Endometrial microvascular endothelial cells (primary cell): Measurements from ENCODE around the gene CP. TPM values are rescaled to one million over a fixed set of nuclear protein-coding genes. Genes with fewer than 3 reads are reported as not detected.
"Not testable (repeated sequence)": the region's sequence is repeated elsewhere in the genome, so short reads cannot be mapped to it uniquely, and the experiment has no call there.

ENCODE experiments used
- in situ Hi-C: cut with HindIII; loops from 2 replicates; pipeline ENCODE4 v1.10.0; 2017; ENCODE audit warnings: low sequenced_read_pairs, low pct_unique_long_range_greater_than_20kb; ENCODE audit errors: inconsistent ontology term
- total RNA-seq: library from RNA; depleted of rRNA; stranded (reverse); fragments of >200 nt; gene quantifications from one replicate; pipeline ENCODE4 v1.2.3, GENCODE V29; 2015; ENCODE audit errors: inconsistent ontology term

Gene CP
- total RNA-seq, 1 donor from 2014 or later, result not detected

DNA sequence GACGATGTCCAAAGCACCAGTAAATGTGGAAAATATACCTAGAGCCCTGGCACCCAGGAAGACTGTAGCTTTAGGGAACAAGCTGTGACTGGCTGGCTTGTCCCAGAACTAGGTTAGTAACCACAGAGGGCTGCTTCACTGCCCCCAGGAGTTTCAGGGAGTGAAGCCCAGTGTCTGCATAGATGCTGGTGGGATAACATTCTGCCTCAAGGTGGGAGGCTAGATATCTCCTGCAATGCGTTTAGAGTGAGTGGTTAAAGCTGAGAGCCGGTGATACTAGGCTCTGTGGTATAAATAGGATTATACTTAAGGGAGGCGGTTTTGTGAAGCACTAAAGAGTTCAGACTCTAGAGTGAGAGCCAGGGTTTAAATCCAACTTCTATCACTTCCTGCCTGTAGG lies 11.7 kb upstream of the CP start:
- in situ Hi-C loops, result no loop called here

GRCh38 chr3:149231871-149232270 lies 10.2 kb upstream of the CP start:
- in situ Hi-C loops, result no loop called here

GRCh38 chr3:149227591-149228268 lies 6.1 kb upstream of the CP start:
- in situ Hi-C loops, result no loop called here

- in situ Hi-C loops, result no loop called here
These were observed 5.1 kb upstream of the CP start for GRCh38 chr3:149226776-149227175.

DNA sequence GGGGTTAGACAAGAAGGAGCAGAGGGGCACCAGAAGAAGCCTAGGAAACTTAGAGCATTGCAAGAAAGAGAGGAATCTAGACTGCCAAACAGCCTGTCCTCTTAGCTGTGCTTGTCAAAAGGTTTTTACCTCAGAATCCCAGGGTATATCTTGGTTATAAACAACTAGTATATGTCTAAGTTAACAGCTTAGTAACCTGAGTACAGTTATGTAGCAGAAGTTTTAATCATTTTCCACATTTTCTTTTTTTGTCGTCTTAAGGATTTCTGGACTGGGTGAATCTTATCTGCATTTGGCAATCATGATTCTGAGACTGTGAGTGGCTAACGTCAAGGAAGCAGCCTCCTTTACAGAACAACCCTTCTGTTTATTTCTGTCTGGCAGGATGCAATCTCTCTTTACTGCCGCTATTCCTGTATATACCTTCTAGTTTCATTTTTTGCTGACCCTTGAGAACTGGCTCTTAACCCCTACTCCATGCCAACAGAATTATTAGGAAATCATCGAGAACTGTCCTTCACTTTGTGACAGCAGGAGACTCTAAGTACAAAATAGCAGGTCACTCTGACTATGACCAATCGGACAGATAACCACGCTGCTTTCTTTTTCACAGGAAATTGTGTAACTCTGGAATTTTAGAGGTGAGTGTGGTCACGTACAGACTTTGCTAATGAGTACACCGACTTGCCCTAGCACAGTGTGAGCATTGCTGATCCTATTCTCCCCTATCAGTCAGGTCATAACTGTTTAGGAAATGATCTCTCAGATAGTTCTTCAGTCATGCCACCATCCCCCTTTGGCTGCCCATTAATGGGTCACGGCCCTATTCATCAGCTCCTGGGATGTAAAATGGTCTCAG lies 3.3 kb upstream of the CP start:
- in situ Hi-C loops, result no loop called here

DNA sequence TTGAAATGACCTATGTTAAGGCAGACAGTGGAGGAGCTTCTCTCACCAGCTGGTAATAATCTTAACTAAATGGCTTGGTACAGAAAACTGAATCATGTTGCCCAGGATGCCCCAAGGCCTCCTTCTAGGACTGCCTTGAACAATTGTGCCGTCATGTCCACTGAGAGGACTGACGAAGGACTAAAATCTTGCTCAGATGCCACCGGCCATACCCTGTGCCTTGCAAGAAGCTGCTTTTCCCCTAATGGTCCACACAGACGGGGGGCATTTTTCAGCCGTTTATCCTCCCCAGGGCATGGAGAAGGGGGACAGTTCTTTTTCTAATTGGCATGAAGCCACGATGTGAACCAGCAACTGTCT lies 1.8 kb upstream of the CP start:
- in situ Hi-C loops, result no loop called here

- in situ Hi-C loops, result not testable (repeated sequence)
These were observed 2.1 kb downstream of the CP start for GRCh38 chr3:149219380-149220121.

DNA sequence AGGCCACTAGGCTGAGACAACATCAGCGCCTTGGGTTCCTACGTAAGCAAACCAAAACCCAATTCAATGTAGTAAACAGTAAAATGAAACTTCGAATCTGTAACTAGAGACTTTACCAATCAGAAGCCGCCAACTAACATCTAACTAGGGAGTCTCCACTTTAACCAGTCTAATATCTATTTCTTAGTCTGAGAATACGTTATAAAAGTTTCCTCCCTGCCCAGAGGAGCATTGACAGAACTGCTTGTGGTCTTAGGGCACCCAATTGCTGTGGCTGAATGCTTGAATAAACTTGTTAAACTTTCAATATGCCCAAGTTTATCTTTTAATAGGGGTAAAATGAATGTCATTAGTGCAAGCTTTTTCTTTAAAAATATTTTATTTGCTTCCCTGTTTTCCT lies 4.3 kb downstream of the CP start:
- in situ Hi-C loops, result no loop called here

- in situ Hi-C loops, result no loop called here
These were observed 5.3 kb downstream of the CP start for GRCh38 chr3:149216193-149216869.

DNA sequence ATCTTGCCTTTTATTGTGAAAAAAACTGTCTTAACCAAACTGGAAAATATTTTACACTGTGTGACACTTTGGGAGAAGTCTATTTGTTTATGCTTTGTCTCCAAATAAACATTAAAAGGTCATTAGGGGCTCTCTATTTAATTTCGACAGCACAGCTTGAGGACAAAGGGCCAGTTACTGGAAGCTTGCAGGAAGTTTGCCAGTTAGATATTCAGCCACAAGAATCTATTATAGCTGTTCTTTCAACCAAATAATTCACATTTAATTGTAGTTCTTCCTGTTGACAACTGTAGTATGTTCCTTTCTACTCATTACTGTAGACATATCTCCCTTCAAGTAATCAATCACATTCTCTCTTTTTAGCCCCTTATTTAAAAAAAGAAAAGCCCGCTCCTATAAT lies 6.1 kb downstream of the CP start:
- in situ Hi-C loops, result no loop called here

- in situ Hi-C loops, result no loop called here
These were observed 6.9 kb downstream of the CP start for GRCh38 chr3:149214702-149215101.

GRCh38 chr3:149212386-149212785 lies 9.2 kb downstream of the CP start:
- in situ Hi-C loops, result no loop called here

DNA sequence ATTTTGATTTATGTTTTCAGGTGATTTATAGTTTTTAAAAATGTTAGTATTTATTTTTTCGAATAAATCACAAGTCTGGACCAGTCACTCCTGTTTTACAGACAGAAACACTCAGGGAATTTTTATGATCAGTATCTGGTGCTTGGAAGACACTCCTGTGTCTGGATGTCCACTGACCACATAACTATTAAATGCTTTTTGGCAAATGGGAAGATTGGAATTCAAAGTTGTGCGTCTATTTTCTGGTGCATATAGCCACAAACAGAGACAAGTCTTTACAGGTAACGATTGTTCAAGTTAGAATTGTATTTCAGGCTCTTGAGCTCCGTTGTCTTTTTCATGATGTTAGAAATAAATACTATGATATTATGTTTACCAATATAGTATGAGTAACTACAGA lies 12.2 kb downstream of the CP start:
- in situ Hi-C loops, result no loop called here

DNA sequence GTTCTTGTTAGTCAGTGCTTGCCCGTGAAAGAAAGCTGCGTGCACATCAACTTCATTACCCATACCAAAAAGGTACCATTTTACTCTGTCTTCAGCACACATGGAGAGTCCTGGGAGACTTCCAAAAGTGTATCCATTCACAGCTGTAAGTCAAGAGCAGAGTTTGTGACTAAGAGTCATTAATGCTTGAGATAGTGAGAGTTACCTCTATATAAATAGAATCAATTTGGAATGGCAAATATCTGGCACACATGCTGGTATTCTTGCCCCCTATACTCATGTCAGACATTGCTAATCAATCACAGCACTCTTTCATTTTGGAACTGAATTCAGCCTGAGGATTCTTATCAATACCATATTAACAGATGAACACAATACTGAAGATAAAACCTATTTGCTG lies 14.2 kb downstream of the CP start:
- in situ Hi-C loops, result no loop called here

DNA sequence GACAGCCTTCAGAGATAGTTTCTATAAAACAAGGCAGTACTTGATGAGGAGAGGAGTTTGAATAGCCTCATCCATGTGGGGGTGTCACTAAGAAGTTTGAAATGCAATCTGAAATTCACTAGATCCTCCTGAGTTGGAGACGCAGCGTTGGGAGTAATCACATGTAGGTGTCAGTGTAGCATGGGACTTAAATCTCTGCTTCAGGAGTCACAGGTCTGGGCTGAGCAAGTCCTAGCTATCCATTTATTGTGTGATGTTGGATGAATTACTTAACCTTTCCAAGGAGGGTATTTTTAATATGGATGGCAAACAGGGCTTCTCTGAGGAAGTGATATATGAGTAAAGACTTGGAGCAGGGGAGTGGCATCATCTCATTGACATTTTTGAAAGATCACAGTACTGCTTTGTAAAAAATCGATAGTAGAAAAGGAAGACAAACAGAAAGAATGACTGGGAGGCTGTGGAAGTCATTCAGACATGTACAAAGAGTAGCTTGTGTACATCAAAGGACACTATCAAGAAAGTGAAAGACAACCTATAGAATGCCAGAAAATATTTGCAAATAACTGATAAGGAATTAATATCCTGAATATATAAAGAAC lies 17.1 kb downstream of the CP start:
- in situ Hi-C loops, result no loop called here

DNA sequence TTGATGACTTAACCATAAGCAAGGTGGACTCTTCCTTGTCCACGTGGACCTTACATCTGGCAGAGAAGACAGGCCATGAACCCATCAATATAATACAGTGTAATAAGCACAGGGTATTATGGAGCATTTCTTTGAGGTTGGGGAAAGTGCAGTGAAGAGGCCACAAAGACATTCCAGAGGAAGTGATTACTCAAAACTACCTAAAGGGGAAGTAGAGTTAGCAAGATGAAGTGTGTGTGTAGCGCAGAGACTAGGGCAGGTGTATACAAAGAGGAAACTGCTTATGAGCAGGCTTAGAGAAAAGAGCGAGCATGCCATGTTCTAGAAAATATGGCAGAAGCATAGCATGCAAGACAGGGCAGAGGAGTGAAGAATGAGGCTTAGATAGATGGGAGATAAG lies 17.9 kb downstream of the CP start:
- in situ Hi-C loops, result no loop called here

- in situ Hi-C loops, result no loop called here
These were observed 22.2 kb downstream of the CP start for GRCh38 chr3:149199474-149199873.

- in situ Hi-C loops, result no loop called here
These were observed 23.0 kb downstream of the CP start for GRCh38 chr3:149198611-149199010.

GRCh38 chr3:149197669-149198068 lies 24.0 kb downstream of the CP start:
- in situ Hi-C loops, result no loop called here
